Measurements from ENCODE around the gene ST3GAL6.

ST3GAL6 gene

DNA sequence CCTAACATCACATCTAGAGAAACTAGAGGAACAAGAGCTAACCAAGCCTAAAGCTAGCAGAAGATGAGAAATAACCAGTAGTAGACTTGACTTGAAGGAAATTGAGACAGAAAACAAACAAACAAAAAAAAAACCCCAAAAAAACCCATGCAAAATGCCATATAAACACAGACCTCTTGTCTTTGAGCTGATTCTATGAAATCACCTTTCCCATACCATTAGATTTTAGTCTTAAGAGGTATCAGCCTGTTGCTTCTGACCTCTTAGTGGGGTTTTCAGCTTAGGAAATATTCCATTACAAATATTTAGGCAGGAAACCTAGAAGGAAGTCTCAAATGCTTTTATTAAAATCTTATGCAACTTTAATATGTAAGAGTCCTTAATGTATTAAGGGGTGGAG, 23.9 kb upstream of the ST3GAL6 start:
- DNase-seq (ENCODE audit: low read depth, low spot score) = no peak

DNA sequence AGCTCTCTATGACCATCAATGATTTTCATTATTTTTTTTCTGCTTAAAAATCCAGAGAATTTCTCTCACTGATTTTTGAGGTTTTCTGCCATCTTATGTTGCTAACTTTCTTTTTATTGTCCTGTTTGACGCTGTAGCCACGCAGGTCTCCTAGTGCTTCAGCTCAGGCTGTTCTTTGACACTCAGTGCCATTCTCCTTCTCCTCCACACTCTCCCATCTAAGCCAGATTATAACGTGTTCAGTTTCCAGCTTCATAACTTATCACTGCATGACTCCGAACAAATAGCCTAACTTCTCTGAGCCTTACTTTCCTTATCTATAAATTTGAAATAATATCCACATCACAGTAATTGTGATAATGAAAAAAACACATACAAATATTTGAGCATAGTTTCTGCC, 22.8 kb upstream of the ST3GAL6 start:
- no peak for DNase-seq (ENCODE audit: low read depth, low spot score)

DNA sequence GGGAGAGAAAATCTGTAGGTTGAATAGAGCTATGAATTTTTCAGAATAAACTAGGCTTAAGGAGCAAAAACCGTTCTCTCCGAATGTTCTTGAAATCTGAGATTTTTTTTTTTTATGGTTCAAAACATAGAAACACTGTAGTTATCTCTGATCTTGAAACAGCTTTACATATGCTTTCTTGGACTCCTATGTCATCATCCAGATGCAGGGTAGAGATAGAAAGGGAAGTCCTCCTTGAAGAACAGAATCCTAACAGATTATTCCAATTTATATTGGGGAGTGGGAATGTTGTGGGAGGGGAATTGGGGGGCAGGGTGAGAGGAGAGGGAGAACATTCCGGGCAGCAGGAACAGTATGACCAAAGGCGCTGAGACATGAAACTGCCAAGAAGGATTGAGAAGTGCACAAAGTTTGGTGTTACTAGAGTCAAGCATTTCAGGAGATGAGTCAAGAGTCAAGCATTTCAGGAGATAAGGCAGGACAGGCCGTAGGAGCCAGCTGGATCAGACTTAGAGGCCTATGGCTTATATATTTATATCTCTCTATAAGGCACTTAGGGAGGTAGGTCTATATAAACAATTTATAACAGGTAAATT, 21.9 kb upstream of the ST3GAL6 start:
- no peak for DNase-seq (ENCODE audit: low read depth, low spot score)

DNA sequence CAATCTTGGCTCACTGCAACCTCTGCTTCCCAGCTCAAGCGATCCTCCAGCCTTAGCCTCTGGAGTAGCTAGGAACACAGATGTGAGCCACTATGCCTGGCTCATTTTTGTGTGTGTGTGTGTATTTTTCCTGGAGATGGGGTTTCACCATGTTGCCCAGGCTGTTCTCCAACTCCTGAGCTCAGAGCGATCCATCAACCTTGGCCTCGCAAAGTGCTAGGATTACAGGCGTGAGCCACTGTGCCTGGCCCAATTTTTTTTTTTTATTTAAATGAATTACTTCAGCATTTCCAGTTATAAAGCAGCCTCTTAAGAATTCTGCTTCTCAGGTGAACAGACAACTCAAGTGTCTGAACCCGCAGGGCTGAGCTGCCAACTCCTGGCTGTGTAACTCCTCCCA, 20.1 kb upstream of the ST3GAL6 start:
- no peak for DNase-seq (ENCODE audit: low read depth, low spot score)

DNA sequence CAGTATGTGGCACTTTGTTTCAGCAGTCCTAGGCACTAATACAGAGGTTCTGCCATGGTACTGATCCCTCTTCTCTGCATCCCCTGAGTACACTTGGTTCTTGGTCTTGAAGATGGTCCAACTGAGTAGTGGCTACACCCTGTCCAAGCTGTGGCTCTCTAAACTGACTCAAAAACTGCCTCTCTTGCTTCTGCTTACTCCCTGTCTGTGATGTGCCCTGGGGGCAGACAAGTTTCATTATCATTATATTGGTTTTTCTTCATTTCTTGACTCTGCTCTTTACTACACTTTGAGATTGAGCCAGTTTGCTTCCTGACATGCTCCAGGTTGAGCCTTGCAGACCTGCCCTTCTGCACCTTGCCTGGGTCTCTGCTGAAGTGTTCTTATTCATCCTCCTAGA, 18.9 kb upstream of the ST3GAL6 start:
- DNase-seq (ENCODE audit: low read depth, low spot score) = no peak

DNA sequence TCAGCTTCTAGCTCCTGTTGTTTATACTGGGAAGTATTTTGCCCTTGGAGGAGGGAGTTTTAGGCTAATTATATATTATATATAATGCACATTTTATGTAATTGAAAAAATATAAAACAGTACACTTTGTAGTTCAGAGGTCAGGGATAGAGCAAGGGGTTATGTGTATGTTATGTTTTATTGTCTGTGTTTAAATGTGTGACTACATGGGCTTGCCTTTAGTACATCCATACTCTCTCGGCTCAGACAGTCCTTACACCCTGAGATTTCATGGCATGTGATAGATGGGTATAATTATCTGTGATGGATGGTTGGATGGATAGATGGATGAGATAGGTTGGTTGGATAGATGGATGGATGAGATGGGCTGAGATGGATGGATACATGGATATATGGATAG, 17.4 kb upstream of the ST3GAL6 start:
- DNase-seq (ENCODE audit: low read depth, low spot score) = no peak

DNA sequence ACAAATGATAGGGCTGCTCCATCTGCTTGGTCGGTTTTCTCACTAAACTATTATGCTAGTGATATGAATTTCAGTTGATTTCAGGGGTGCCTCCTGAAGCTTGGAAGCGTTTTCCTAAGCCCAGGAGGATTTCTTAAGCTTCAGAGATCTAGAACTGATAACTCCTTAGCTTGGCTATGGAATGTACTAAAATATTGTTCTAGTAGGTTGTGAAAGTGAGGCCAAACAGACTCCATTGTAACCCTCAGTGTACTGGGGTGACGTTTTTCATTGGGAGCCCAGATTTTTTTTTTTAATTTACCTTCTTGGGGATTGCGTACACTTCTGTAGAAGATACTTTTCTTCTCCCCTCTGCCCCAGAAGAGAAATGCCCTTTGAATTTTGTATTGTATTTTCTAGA, 17.0 kb upstream of the ST3GAL6 start:
- no peak for DNase-seq (ENCODE audit: low read depth, low spot score)

DNA sequence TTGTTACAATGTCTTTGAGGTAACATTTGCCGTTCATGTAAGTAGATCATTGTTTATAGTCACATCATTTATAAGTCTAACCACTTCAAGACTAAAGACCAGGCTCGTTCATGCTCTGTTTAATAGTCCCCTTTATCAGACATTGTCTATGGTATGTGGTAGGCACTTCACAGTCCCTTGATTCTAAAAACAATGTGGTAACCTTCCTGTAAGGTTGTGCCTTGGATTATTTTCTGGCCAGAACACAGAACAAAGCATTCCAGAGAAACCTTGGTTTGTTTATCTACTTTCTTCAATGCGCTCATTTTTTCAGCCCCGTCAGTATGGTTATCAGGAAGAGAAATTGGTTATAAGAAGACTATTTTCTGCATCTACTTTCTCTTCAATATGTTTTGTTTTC, 16.3 kb upstream of the ST3GAL6 start:
- no peak for DNase-seq (ENCODE audit: low read depth, low spot score)

DNA sequence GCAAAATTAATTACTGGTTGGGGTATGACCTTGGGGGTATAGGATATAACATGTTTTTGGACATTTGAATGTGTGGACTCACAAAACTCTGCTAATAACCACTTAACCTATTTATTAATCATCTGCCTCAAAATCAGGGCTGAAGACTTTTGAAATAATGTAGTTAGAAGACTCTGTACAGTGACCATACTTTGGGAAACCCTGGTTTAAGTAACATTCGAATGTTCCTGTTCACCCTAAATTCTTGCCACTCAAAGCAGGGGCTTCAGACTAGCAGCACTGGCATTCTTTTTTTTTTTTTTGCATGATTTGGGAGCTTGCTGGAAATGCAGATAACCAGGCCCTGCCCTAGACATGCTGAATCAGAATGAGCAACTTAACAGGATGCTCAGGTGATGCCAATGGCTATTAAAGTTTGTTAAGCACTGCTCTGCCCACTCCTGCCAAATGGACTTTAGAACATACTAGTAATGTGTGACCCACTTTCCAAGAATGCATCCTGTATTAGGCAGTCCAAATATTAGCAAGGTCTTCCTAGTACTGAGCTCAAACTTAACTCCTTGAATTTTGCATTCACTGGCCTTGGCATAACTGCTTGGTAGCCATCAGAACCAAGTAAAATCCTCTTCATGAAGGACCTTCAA, 12.7 kb upstream of the ST3GAL6 start:
- no peak for DNase-seq (ENCODE audit: low read depth, low spot score)

DNA sequence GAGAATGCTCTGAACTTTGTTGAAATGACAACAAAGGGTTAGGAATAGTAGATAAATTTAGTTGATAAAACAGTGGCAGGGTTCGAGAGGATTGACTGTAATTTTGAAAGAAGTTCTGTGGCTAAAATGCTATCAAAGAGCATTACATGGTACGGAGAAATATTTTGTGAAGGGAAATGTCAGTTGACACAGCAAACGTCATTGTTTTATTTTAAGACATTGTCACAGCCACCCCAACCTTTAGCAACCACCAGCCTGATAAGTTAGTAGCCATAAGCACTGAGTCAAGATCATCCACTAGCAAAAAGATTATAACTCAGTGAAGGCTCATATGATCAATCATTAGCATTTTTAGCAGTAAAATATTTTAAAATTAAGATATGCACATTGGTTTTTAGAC, 8.7 kb upstream of the ST3GAL6 start:
- no peak for DNase-seq (ENCODE audit: low read depth, low spot score)

DNA sequence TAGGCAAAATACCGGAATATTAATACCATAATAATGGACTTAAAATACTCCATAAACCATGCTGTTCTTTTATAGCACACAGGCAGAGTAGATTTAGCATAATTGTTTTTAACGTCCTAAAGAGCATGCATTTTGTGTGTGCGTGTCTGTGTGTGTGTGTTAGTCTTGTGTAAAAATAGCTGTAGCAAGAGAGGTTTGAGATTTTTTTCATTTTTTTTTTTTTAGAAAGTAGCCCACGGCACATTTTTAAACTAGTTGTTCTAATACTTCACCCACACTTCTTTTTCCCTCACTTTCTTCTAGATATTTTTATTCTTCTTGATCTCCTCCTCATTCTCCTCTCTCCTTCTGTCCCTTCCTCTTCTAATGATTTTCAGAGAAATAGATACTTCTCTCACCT, 7.5 kb upstream of the ST3GAL6 start:
- no peak for DNase-seq (ENCODE audit: low read depth, low spot score)

DNA sequence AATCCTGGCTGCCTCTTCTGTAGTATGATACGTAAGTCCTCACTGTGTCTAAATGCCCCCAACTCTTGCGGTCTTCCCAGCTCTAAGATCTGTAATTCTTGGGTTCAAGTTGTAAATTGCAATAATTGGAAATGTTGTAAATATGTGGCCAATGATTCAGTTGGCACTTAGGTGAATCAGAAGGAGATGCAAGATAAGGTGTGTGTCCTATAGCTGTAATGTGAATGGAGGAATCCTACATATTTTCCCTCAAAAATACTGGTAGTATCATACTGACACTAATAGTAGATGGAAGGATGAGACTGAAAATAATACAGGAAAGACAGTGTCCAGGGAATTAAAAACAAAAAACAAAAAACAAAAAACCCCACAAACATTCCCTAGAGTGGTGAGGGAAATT, 3.5 kb upstream of the ST3GAL6 start:
- DNase-seq (ENCODE audit: low read depth, low spot score) = no peak

DNA sequence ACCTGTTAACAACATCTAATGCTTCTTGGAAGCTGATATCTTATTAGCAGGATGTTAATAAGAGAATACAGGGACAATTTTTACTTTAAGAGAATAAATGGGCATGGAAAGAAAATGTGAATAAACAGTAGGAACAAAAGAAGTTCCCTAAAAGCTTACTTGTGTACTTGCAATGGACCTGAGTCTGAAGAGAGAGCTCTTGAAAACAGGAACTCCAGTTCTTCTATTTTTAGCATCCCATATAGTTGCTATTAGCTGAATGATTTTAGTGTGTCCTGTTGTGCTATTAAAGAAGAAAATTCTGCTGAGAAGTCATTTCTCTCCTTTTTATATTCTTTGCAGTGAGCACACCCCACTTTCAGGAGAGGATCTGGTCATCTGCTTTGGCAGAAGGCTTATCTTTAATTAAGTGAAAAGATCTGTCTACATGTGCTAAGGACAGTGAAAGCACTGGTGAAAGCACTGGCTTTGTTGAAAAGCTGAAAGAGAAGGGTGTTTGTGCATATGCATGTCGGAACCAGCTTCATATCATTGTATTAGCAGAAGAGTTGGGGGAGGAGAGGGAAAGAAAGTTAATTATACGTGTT, 1.4 kb upstream of the ST3GAL6 start:
- DNase-seq (ENCODE audit: low read depth, low spot score) = no peak

DNA sequence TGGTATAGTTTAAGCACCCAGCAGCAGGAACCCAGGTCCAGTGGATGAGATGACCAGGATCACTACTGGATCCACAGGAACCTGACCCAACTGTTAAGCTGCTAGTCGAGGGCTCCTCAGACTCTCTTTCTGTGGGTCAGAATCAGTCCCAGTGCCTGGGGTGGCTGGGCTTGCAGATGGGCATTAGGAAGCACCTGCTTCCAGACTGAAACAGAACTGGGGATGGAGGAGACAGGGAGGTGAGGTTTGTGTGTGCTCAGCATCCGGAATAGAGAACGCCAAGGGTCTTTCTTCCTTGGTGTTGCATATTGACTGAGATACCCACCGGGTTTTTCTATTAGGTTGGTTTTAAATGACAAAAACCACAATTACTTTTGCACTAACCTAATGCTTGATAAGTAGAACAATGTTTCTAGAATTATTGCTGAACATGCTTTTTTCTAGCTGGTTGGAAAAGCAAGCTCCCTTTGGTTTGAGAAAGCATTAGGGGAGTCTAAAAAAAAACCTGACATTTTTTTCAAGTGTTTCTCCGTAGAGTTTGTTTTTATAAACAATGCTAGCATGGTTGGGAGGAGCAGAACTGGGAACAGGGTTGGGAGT, 779 bp downstream of the ST3GAL6 start:
- DNase-seq (ENCODE audit: low read depth, low spot score) = no peak

DNA sequence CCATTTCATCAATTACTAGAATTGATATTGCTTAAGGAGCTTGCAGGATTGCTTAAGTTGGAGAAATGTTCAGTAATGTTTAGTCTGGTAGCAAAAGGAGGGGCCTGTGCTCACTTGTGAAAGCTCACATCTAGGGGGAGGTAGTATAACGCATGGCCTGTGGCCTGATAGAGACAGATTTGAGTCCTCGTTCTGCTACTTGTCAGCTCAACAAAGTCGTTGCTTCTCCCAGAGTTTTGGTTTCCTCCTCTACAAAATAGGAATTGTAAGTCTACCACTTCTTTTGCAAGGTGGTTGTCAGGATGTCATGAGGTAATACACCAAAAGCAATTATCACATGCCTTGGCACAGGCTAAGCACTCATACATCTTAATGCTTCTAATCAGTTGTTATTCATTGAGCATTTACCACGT, 1.3 kb downstream of the ST3GAL6 start:
- no peak for DNase-seq (ENCODE audit: low read depth, low spot score)

DNA sequence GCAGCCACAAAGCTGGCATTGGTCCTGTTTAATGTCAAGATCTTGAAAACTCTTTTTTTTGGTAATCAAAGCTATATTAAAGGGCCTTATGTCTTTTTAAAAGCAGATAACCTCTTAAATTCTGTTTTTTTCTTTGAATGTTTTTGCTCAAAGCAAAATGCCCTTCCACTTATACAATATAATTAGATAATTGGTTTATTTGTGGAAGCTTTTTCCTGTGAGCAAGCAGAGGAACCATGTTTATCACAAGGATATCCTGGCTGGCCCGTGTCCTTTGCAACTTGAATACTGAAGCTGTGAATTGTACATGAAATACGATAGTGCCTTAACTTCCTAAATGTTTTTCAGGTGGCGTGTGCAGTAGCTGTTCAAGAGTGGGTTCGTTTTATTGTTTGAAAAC, 2.6 kb downstream of the ST3GAL6 start:
- no peak for DNase-seq (ENCODE audit: low read depth, low spot score)

DNA sequence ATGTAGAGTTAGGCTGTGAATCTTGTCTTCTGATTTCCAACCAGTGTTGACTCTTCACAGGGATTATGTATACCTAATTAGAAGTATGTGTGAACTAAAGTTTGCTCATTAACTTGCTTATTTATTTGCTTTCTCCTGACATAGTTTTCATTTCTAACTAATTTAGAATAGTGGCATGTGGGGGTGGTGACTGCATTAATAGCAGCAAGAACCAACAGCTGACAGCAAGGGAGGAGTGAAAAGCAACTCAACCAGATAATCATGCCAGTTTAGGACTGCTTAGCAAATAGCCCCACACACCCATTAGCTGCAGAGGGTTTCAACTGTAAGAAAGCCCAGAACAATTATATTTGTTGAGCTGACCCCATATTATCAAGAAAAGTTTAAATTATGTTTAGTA, 3.8 kb downstream of the ST3GAL6 start:
- DNase-seq (ENCODE audit: low read depth, low spot score) = no peak

DNA sequence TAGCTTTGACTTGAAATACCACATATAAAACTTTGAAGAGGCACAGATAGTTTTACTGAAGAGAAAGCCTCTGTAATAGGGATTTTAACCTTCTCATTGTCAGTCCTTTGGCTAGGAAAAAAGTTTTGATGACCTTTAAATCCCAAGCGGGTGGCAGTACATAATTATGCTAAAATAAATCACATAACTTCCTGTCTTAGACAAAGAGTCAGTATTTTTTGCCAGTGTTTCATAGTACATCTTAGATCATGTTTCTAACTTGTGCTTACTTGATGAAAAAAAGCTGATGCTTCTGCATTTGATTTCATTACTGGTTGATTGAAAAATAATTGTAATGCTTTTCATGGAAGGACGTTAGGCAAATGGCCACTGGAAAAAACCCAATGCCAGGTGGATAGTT, 5.8 kb downstream of the ST3GAL6 start:
- DNase-seq (ENCODE audit: low read depth, low spot score) = no peak

DNA sequence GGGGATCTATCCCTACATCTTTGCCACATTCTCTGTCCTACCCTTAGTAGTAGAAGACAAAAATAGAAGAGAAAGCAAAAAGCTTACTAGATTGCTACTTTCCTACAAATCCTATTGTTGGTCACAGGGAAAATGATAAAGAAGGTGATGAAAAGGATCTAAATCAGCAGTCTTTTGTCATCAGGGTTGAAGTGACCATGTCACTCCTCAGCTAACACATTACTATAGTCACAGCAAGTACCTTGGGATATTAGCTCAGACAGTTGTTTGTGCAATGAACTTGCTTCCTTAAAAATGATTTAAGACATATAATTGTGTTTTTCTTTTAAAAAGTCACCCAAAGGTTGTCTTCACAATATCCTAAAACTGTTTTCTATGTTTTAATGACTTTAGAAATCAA, 6.3 kb downstream of the ST3GAL6 start:
- no peak for DNase-seq (ENCODE audit: low read depth, low spot score)

DNA sequence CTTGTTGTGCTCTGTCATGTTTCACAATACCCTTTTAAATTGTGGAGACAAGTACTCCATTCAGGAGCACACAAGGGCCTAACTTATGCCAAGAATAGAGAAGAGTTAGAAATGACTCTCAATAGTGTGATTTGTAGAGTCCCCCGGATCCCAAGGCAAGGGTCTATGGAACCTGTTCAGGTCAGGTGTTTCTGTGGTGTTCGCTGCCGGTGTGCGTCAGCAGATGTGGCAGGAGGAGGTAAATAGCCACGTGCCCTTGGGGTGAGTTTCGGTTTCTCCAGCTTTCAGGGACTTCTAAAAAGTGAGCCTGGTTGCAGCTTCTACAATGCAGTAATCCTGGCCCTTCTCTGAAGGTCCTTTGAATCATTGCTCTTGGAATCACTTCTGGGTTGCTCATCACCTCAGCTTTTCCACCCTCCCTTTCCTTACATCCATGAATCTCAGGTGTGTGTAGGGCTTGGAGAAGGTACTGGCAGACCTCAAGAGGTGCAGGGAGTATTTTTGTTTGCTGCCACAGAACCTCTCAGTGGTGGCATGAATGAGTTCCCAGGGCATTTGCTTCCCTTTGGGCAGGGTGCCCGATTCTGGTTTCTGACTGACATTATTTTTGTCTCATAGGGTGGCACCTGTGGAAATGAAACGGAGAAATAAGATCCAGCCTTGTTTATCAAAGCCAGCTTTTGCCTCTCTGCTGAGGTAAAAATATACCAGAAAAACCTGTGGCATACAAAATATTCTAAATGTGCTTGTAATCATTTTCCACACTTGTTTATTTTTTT, 7.3 kb downstream of the ST3GAL6 start:
- no peak for DNase-seq (ENCODE audit: low read depth, low spot score)

DNA sequence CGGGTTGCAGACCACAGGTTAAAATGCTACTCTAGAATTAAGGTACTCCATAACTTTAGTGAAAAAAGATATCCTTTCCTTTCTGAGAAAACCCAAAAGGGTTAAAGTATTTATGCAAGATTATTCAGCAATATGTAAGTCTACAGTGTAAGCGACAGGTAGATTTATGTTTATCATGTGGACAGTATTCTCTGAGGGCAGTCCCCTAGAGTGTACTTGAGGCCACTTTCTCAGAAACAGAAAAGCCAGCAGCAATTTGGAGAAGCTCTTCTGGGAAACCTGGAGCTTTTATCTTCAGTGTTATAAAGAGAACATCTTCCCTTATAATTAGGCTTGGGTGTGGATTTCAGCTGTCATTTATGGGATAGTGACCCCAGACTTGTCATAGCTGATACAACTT, 8.9 kb downstream of the ST3GAL6 start:
- DNase-seq (ENCODE audit: low read depth, low spot score) = no peak

DNA sequence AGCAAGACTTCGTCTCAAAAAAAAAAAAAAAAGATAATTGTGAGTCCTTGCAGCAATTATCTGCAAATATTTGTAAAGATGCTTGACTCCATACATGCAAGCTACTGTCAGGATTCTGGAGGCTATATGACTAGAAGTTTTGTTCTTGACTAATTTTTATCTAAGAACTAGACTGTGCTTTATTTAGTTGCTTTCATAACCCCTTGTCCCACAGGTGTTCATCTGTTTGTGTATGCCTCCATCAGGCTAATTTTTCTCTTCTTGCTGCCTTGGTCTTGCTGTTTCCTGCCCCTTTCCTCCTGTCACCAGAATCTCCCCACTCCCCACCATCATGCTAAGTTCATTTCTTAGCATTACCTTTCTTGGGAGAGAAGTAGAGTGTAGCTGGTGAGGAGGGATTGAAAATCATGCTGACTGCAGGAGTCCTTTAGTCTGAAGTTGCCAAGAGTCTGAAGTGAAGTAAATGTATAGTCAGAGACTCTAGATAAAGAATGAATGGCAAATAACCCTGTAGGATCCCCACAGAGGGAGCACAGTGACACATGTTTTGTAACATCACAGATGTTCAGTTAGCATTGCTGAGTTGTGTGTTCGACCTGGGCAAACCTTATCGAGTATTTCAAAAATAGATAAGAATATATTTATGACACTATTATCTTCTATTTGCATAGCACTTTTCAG, 12.5 kb downstream of the ST3GAL6 start:
- no peak for DNase-seq (ENCODE audit: low read depth, low spot score)
